ENCODE results near the gene CKB.
A peak's percentile ranks its signal among the peaks of the same experiment; 100 is the strongest.
"Not testable (repeated sequence)": the region's sequence is repeated elsewhere in the genome, so short reads cannot be mapped to it uniquely, and the experiment has no call there.

The CKB gene

GRCh38 chr14:103514596-103515421 is 7.8 kb downstream of the CKB start:
- H3K4me3 ChIP-seq (ENCODE audit: low read depth, low read length): no peak overlapping the region
- TF ChIP-seq CTCF (IDR thresholded peaks at IDR 0.05; ENCODE audit: low read depth, low read length): no peak
- DNase-seq (ENCODE audit: low read depth, low spot score): no peak
- in situ Hi-C loops (cut with HindIII; ENCODE audit: low sequenced_read_pairs): no loop called here

DNA sequence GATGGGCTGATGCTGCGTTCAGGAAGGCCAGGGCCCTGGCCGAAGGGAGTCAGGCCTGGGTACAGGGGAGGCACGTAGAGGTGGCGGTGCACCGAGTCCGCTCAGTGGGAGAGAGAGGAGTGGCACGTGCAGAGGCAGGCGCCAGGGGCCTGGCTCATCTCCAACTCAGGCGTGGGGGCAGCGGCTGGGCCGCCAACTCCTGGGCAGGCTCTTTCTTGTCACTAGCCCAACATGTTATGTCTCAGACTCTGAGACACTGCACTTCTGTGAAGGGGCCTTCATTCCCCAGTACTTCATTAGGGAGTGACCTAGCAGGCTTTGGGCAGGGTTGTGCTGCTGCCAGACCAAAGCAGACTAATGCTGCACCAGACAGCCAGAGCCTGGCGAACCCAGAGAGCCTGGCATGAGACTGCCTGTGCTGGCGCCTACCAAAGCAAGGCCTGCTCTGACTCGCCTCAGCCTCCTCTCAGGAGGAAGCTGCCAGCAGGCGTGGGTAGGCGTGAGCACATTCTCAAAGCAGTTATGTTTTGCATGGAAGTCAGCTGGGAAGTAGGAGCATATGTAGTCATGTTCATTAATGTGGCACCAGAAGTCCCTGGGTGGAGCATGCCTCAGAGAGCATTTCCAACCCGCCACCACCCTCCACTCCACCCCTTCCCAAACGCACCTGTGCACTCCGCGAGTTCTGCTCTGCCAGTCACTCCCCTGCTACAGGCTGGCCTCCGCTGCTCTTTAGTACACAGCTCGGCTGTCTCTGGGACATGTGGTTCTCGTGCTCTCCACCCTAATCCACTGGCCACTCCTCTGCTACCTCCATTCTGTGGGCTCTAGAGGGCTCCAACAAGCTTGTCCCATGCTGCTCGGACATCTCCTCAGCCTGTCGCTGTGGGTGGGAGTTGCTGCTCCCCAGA is 9.7 kb downstream of the CKB start:
- in situ Hi-C loops (cut with HindIII; ENCODE audit: low sequenced_read_pairs): no loop called here
- no peak for TF ChIP-seq CTCF (IDR thresholded peaks at IDR 0.05; ENCODE audit: low read depth, low read length)
- no peak overlapping the region for H3K4me3 ChIP-seq (ENCODE audit: low read depth, low read length)
- DNase-seq (ENCODE audit: low read depth, low spot score): peak; percentile 55

DNA sequence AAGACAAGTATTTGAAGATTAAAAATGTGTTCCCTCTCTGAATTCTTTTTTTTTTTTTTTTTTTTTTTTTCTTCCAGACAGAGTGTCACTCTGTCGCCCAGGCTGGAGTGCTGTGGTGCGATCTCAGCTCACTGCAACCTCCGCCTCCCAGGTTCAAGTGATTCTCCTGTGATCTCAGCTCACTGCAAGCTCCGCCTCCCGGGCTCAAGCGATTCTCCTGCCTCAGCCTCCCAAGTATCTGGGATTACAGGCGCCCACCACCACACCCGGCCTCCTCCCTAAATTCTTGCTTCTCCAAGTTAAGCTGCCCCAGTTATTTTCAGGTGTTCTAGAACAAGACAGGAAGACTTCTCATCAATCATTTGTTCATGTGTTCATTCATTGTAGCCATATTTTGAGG is 10.4 kb downstream of the CKB start:
- in situ Hi-C loops (cut with HindIII; ENCODE audit: low sequenced_read_pairs); H3K4me3 ChIP-seq (ENCODE audit: low read depth, low read length); DNase-seq (ENCODE audit: low read depth, low spot score): not testable (repeated sequence)

- DNase-seq (ENCODE audit: low read depth, low spot score): no peak
- H3K4me3 ChIP-seq (ENCODE audit: low read depth, low read length): no peak overlapping the region
- in situ Hi-C loops (cut with HindIII; ENCODE audit: low sequenced_read_pairs): no loop called here
- no peak for TF ChIP-seq CTCF (IDR thresholded peaks at IDR 0.05; ENCODE audit: low read depth, low read length)
Observed at GRCh38 chr14:103510724-103511693, 11.6 kb downstream of the CKB start.

DNA sequence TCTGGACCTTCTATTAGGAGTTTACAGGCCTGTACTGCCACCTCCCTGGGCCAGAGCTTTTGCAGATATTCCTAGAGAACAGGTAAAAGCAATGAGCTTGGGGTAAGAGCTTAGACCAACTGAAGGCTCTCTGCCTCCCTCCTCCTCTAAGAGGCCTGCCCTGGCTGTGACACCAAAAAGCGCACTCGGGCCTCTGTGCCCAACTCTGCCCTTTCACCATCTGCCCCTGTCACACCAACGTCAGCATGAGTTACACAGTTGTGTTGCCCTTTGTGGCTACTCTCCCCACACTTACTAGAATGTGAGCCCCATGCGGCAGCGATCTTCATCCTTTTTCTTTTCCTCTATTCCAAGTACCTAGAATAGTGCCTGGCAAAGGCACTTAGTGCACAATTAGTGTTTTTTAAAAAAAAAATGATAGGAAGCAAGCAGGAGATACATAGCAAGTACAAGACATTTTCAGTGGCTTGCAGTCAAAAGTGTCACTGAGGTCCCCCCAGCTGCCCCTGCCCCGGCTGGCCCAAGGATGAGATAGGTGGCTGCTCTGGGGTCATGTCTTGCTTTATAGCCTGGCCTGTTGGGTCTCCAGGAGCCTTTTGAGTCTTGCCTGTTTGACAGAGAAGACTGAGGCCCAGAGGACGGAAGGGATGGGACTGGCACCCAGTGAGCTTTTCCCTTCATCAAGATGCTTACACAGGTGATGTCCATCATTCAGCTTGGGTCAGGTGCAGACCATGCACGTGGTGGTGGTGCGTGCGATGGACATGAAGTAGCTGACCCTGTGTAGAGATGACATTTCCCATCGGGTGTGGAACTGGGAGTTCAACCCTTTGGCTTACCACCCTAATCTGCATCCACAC is 12.5 kb downstream of the CKB start:
- no peak for DNase-seq (ENCODE audit: low read depth, low spot score)
- TF ChIP-seq CTCF (IDR thresholded peaks at IDR 0.05; ENCODE audit: low read depth, low read length): no peak
- in situ Hi-C loops (cut with HindIII; ENCODE audit: low sequenced_read_pairs): no loop called here
- no peak overlapping the region for H3K4me3 ChIP-seq (ENCODE audit: low read depth, low read length)

All from astrocyte of the spinal cord (primary cell).